ENCODE measurements around the gene OSGEP.

- TF ChIP-seq CTCF (conservative IDR thresholded peaks at IDR 0.05; ENCODE audit: low read length) (no peak), EZH2phosphoT487 (IDR thresholded peaks at IDR 0.05; ENCODE audit: borderline replicate concordance, low read depth, low read length) (no peak)
Measured at GRCh38 chr14:20422886-20423285, 31.7 kb downstream of the OSGEP start.
